ENCODE data around the gene OR6C4.
"Not testable (repeated sequence)": the region's sequence is repeated elsewhere in the genome, so short reads cannot be mapped to it uniquely, and the experiment has no call there.

GRCh38 chr12:55570689-55571088, 21.3 kb downstream of the OR6C4 start:
- not testable (repeated sequence) for TF ChIP-seq CTCF, POLR2AphosphoS5, POLR2A (IDR thresholded peaks at IDR 0.05)

Data from transverse colon (tissue), 4 donors.